Non-pigmented ciliary epithelial cell (primary cell): ENCODE data around the gene PRADC1.
A peak's percentile ranks its signal among the peaks of the same experiment; 100 is the strongest.
"Not testable (repeated sequence)": the region's sequence is repeated elsewhere in the genome, so short reads cannot be mapped to it uniquely, and the experiment has no call there.

Source experiments
- DNase-seq: peaks from one replicate; pipeline ENCODE4 v3.0.0-alpha.2; 2010; ENCODE audit warnings: low read depth

The PRADC1 gene

GRCh38 chr2:73233154-73233931 is at the start of gene PRADC1:
PRADC1 (minus strand) TSS chr2:73233239; CDS start chr2:73233160, 79 bp downstream.
- peak; percentile 99 for DNase-seq

GRCh38 chr2:73281244-73281643 is 48.2 kb upstream of the PRADC1 start:
- no peak for DNase-seq

- no peak for DNase-seq
Measured at GRCh38 chr2:73279852-73280251, 46.8 kb upstream of the PRADC1 start.

GRCh38 chr2:73272270-73272669 is 39.2 kb upstream of the PRADC1 start:
- DNase-seq = no peak

GRCh38 chr2:73269686-73270465 is 36.8 kb upstream of the PRADC1 start:
- DNase-seq = no peak

- no peak for DNase-seq
Measured at GRCh38 chr2:73268830-73269685, 36.0 kb upstream of the PRADC1 start.

GRCh38 chr2:73268366-73268829 is 35.4 kb upstream of the PRADC1 start:
- no peak for DNase-seq

GRCh38 chr2:73267008-73267407 is 34.0 kb upstream of the PRADC1 start:
- DNase-seq = no peak

GRCh38 chr2:73266061-73266901 is 33.2 kb upstream of the PRADC1 start:
- no peak for DNase-seq

GRCh38 chr2:73265298-73266060 is 32.4 kb upstream of the PRADC1 start:
- no peak for DNase-seq

- no peak for DNase-seq
Measured at GRCh38 chr2:73264783-73265182, 31.7 kb upstream of the PRADC1 start.

- no peak for DNase-seq
Measured at GRCh38 chr2:73264332-73264606, 31.2 kb upstream of the PRADC1 start.

GRCh38 chr2:73263540-73264331 is 30.7 kb upstream of the PRADC1 start:
- DNase-seq = no peak

- DNase-seq = not testable (repeated sequence)
Measured at GRCh38 chr2:73262691-73263429, 29.8 kb upstream of the PRADC1 start.

GRCh38 chr2:73262108-73262651 is 29.1 kb upstream of the PRADC1 start:
- DNase-seq = no peak

- no peak for DNase-seq
Measured at GRCh38 chr2:73260338-73260984, 27.4 kb upstream of the PRADC1 start.

- DNase-seq = no peak
Measured at GRCh38 chr2:73259704-73260337, 26.8 kb upstream of the PRADC1 start.

- no peak for DNase-seq
Measured at GRCh38 chr2:73259276-73259675, 26.2 kb upstream of the PRADC1 start.
